ENCODE results near the gene CLCN5.

- TF ChIP-seq CTCF (conservative IDR thresholded peaks at IDR 0.05 in 1 of 2, IDR thresholded peaks at IDR 0.05 in 1 of 2; ENCODE audit: extremely low read depth in 1 of 2, insufficient read depth in 1 of 2, low read depth in 1 of 2, low read length in 2 of 2) = no peak
- TF ChIP-seq EZH2 (IDR thresholded peaks at IDR 0.05; ENCODE audit: borderline replicate concordance, low read length) = no peak
Measured at GRCh38 chrX:49949961-49950360, 27.6 kb downstream of the CLCN5 start.

Data from mammary epithelial cell (primary cell).